ENCODE measurements around the gene TAF3.

TAF3 gene

GRCh38 chr10:8061274-8062211 lies 243.2 kb downstream of the TAF3 start:
- FAIRE-seq, result no peak

- no peak for FAIRE-seq
Observed at GRCh38 chr10:8063128-8063908, 245.0 kb downstream of the TAF3 start.

- FAIRE-seq, result no peak
Observed at GRCh38 chr10:8063935-8064334, 245.6 kb downstream of the TAF3 start.

GRCh38 chr10:8064436-8064835 lies 246.1 kb downstream of the TAF3 start:
- no peak for FAIRE-seq

- no peak for FAIRE-seq
Observed at GRCh38 chr10:8065651-8066050, 247.3 kb downstream of the TAF3 start.

GRCh38 chr10:8066124-8066523 lies 247.8 kb downstream of the TAF3 start:
- FAIRE-seq, result no peak

All from islet of Langerhans (tissue), 1 donor.